WTC11 (cell line): Measurements from ENCODE around the gene UBE2M. TPM values are rescaled to one million over a fixed set of nuclear protein-coding genes. Genes with fewer than 3 reads are reported as not detected.

ENCODE experiments used
- ATAC-seq: fragments of 200-7000 bp; cut with Tn5 transposase; 2 replicates; pipeline ENCODE4 v1.10.0; 2021; ENCODE audit warnings: mild to moderate bottlenecking, moderate library complexity
- CTCF ChIA-PET: fragments of 300-600 bp; sonication (Branson Sonifier 250); formaldehyde crosslinking; loops from one replicate; lab custom pipeline; 2021; ENCODE audit warnings: antibody characterized with exemption; lab: Charles Lee
- POLR2A ChIA-PET: fragments of 350-600 bp; sonication (Branson Sonifier 250); formaldehyde crosslinking; loops from one replicate; lab custom pipeline; 2021; ENCODE audit warnings: antibody characterized with exemption; lab: Charles Lee
- DNase-seq: peaks from one replicate; pipeline ENCODE4 v3.0.0; 2021; ENCODE audit warnings: low spot score
- H3K27ac Mint-ChIP-seq: 2 replicates; pipeline ENCODE4 v1.8.0; 2021; ENCODE audit warnings: mixed read lengths
- H3K27me3 Mint-ChIP-seq: 2 replicates; pipeline ENCODE4 v1.8.0; 2021; ENCODE audit warnings: low read depth, mild to moderate bottlenecking, moderate library complexity, mixed read lengths
- H3K36me3 Mint-ChIP-seq: 2 replicates; pipeline ENCODE4 v1.8.0; 2021; ENCODE audit warnings: mixed read lengths
- H3K4me1 Mint-ChIP-seq: 2 replicates; pipeline ENCODE4 v1.8.0; 2022; ENCODE audit warnings: mixed read lengths
- H3K4me3 Mint-ChIP-seq: 2 replicates; pipeline ENCODE4 v1.8.0; 2021; ENCODE audit warnings: mild to moderate bottlenecking, moderate library complexity, mixed read lengths
- H3K9me3 Mint-ChIP-seq: 2 replicates; pipeline ENCODE4 v1.8.0; 2021; ENCODE audit warnings: mixed read lengths
- AR ChIP-seq: fragments of 250-450 bp; sonication (Bioruptor Pico); IDR thresholded peaks from 2 replicates; pipeline ENCODE4 v1.9.0; 2021; ENCODE audit warnings: mild to moderate bottlenecking
- CDX4 ChIP-seq: fragments of 250-450 bp; sonication (Bioruptor Pico); IDR thresholded peaks from 2 replicates; pipeline ENCODE4 v1.9.0; 2021; ENCODE audit warnings: moderate library complexity, mild to moderate bottlenecking, inconsistent platforms, borderline replicate concordance
- E2F1 ChIP-seq: sonication (generic); formaldehyde crosslinking; IDR thresholded peaks from 2 replicates; pipeline ENCODE4 v1.8.0; 2022; ENCODE audit warnings: mild to moderate bottlenecking, missing genetic modification reagents
- ELF4 ChIP-seq: sonication (generic); formaldehyde crosslinking; IDR thresholded peaks from 2 replicates; pipeline ENCODE4 v1.8.1; 2022; ENCODE audit warnings: low read depth, mild to moderate bottlenecking, moderate library complexity, missing genetic modification reagents
- ETV6 ChIP-seq: sonication (generic); formaldehyde crosslinking; IDR thresholded peaks from 2 replicates; pipeline ENCODE4 v1.8.1; 2022; ENCODE audit warnings: mild to moderate bottlenecking, missing genetic modification reagents
- FOXP1 ChIP-seq: sonication (generic); formaldehyde crosslinking; IDR thresholded peaks from 2 replicates; pipeline ENCODE4 v1.8.0; 2022; ENCODE audit warnings: missing genetic modification reagents, mild to moderate bottlenecking, moderate library complexity, borderline replicate concordance
- HMGA2 ChIP-seq: fragments of 250-450 bp; sonication (Bioruptor Pico); IDR thresholded peaks from 2 replicates; pipeline ENCODE4 v1.4.0; 2021; ENCODE audit warnings: mild to moderate bottlenecking, moderate library complexity
- IRF1 ChIP-seq: sonication (generic); formaldehyde crosslinking; IDR thresholded peaks from 2 replicates; pipeline ENCODE4 v1.8.0; 2023; ENCODE audit warnings: missing genetic modification reagents
- IRF2 ChIP-seq: sonication (generic); formaldehyde crosslinking; IDR thresholded peaks from 2 replicates; pipeline ENCODE4 v1.8.0; 2022; ENCODE audit warnings: low read depth, missing genetic modification reagents, borderline replicate concordance
- JAZF1 ChIP-seq: fragments of 250-450 bp; sonication (Bioruptor Pico); IDR thresholded peaks from 2 replicates; pipeline ENCODE4 v1.9.0; 2021; ENCODE audit warnings: moderate library complexity, mild to moderate bottlenecking, inconsistent platforms
- KAT7 ChIP-seq: sonication (generic); formaldehyde crosslinking; IDR thresholded peaks from 2 replicates; pipeline ENCODE4 v1.8.1; 2023; ENCODE audit warnings: missing genetic modification reagents, mild to moderate bottlenecking, borderline replicate concordance
- MYBL2 ChIP-seq: sonication (generic); formaldehyde crosslinking; IDR thresholded peaks from 2 replicates; pipeline ENCODE4 v1.8.1; 2023; ENCODE audit warnings: mild to moderate bottlenecking, moderate library complexity, missing genetic modification reagents
- NFYB ChIP-seq: sonication (generic); formaldehyde crosslinking; conservative IDR thresholded peaks from 2 replicates; pipeline ENCODE4 v1.8.0; 2022; ENCODE audit warnings: low read depth, missing genetic modification reagents
- PREB ChIP-seq: sonication (generic); formaldehyde crosslinking; IDR thresholded peaks from 2 replicates; pipeline ENCODE4 v1.8.1; 2022; ENCODE audit warnings: mild to moderate bottlenecking, missing genetic modification reagents, moderate library complexity, borderline replicate concordance
- SP1 ChIP-seq: sonication (generic); formaldehyde crosslinking; conservative IDR thresholded peaks from 2 replicates; pipeline ENCODE4 v1.8.1; 2022; ENCODE audit warnings: missing genetic modification reagents
- USF1 ChIP-seq: sonication (generic); formaldehyde crosslinking; IDR thresholded peaks from 2 replicates; pipeline ENCODE4 v1.8.0; 2022; ENCODE audit warnings: mild to moderate bottlenecking, missing genetic modification reagents
- USF2 ChIP-seq: sonication (generic); formaldehyde crosslinking; IDR thresholded peaks from 2 replicates; pipeline ENCODE4 v1.8.1; 2023; ENCODE audit warnings: mild to moderate bottlenecking, missing genetic modification reagents, moderate library complexity
- ZNF219 ChIP-seq: sonication (generic); formaldehyde crosslinking; IDR thresholded peaks from 2 replicates; pipeline ENCODE4 v1.8.0; 2023; ENCODE audit warnings: missing genetic modification reagents, mild to moderate bottlenecking, borderline replicate concordance
- ZNF232 ChIP-seq: sonication (generic); formaldehyde crosslinking; IDR thresholded peaks from 2 replicates; pipeline ENCODE4 v1.8.0; 2022; ENCODE audit warnings: mild to moderate bottlenecking, missing genetic modification reagents
- ZNF396 ChIP-seq: fragments of 250-450 bp; sonication (Bioruptor Pico); IDR thresholded peaks from 2 replicates; pipeline ENCODE4 v1.8.0; 2021; ENCODE audit warnings: mild to moderate bottlenecking, moderate library complexity, borderline replicate concordance
- ZNF423 ChIP-seq: fragments of 250-450 bp; sonication (Bioruptor Pico); IDR thresholded peaks from 2 replicates; pipeline ENCODE4 v2.1.2; 2022; ENCODE audit warnings: mild to moderate bottlenecking, moderate library complexity
- ZNF425 ChIP-seq: fragments of 250-450 bp; sonication (Bioruptor Pico); conservative IDR thresholded peaks from 2 replicates; pipeline ENCODE4 v1.9.0; 2021; ENCODE audit warnings: mild to moderate bottlenecking
- total RNA-seq: library from RNA; stranded (reverse); gene quantifications from 3 replicates; pipeline ENCODE4 v1.2.3, GENCODE V29; 2021

The UBE2M gene
- total RNA-seq, 1 experiment from 2014 or later = 105 TPM

- TF ChIP-seq E2F1 = 0 out of 2 replicates have a peak, but pooled peaks have one; percentile 22
- 0 out of 2 replicates have a peak, but pooled peaks have one; percentile 4 for TF ChIP-seq HMGA2 (CRISPR knock-in tag)
- TF ChIP-seq IRF1 (CRISPR knock-in tag) = peak; percentile 59; the same call in 1 of the 2 replicates
- no peak for TF ChIP-seq JAZF1 (CRISPR knock-in tag)
- TF ChIP-seq ZNF425 = no peak
- TF ChIP-seq ZNF219 (CRISPR knock-in tag) = 0 out of 2 replicates have a peak, but pooled peaks have one; percentile 91
- TF ChIP-seq ELF4 = no peak
- TF ChIP-seq SP1 (CRISPR knock-in tag) = no peak
- peak; percentile 81 for TF ChIP-seq NFYB
- TF ChIP-seq KAT7 (CRISPR knock-in tag) = no peak
- peak; percentile 66; the same call in 1 of the 2 replicates for TF ChIP-seq AR (CRISPR knock-in tag)
- no peak for TF ChIP-seq PREB (CRISPR knock-in tag)
These were observed 1.0 kb upstream of the UBE2M start (continued) for GRCh38 chr19:58559275-58560006.

- POLR2A ChIA-PET = interaction anchor here (0.6 to 2.8 kb wide), 6 partner anchors 13 to 656 kb away, joined by 3 to 12 read pairs (median 6); partner anchors contain the start of genes TRIM28 and ZBTB45
- DNase-seq (peak; percentile 100), ATAC-seq (peak; percentile 59)
- CTCF ChIA-PET = interaction anchor here (0.9 to 2.4 kb wide), 6 partner anchors 16 to 45 kb away, joined by 3 to 19 read pairs (median 7); partner anchors contain the start of gene ZBTB45
- H3K27ac Mint-ChIP-seq = peak overlapping the region; percentile 100
- peaks cover 43% of the 10 kb centered on the region for H3K27me3 Mint-ChIP-seq
- H3K9me3 Mint-ChIP-seq = no peaks in the 10 kb centered on the region
- H3K4me1 Mint-ChIP-seq = peaks cover 41% of the 10 kb centered on the region
- H3K4me3 Mint-ChIP-seq = peak overlapping the region; percentile 97
- H3K36me3 Mint-ChIP-seq = peaks cover 17% of the 10 kb centered on the region
- TF ChIP-seq NFYB (no peak), USF1 (CRISPR knock-in tag) (peak; percentile 44; the same call in 1 of the 2 replicates), USF2 (CRISPR knock-in tag) (0 out of 2 replicates have a peak, but pooled peaks have one; percentile 19), ZNF232 (CRISPR knock-in tag) (0 out of 2 replicates have a peak, but pooled peaks have one; percentile 38), ETV6 (peak; percentile 70; the same call in 1 of the 2 replicates), SP1 (CRISPR knock-in tag) (peak; percentile 84), IRF2 (CRISPR knock-in tag) (no peak), FOXP1 (CRISPR knock-in tag) (0 out of 2 replicates have a peak, but pooled peaks have one; percentile 57), MYBL2 (CRISPR knock-in tag) (0 out of 2 replicates have a peak, but pooled peaks have one; percentile 51), ZNF423 (CRISPR knock-in tag) (no peak), CDX4 (no peak), ZNF396 (CRISPR knock-in tag) (no peak)
These were observed 338 bp upstream of the UBE2M start for GRCh38 chr19:58558623-58559274.
